ENCODE measurements around the gene ZNF407. TPM values are rescaled to one million over a fixed set of nuclear protein-coding genes. Genes with fewer than 3 reads are reported as not detected.

The ZNF407 gene
- total and polyA plus RNA-seq, 3 donors from 2014 or later, result 10.9 to 35.9 (median 30.8) TPM

GRCh38 chr18:75066936-75067335, 469.3 kb downstream of the ZNF407 start:
- TF ChIP-seq, protein P1, sequence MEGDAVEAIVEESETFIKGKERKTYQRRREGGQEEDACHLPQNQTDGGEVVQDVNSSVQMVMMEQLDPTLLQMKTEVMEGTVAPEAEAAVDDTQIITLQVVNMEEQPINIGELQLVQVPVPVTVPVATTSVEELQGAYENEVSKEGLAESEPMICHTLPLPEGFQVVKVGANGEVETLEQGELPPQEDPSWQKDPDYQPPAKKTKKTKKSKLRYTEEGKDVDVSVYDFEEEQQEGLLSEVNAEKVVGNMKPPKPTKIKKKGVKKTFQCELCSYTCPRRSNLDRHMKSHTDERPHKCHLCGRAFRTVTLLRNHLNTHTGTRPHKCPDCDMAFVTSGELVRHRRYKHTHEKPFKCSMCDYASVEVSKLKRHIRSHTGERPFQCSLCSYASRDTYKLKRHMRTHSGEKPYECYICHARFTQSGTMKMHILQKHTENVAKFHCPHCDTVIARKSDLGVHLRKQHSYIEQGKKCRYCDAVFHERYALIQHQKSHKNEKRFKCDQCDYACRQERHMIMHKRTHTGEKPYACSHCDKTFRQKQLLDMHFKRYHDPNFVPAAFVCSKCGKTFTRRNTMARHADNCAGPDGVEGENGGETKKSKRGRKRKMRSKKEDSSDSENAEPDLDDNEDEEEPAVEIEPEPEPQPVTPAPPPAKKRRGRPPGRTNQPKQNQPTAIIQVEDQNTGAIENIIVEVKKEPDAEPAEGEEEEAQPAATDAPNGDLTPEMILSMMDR (IDR thresholded peaks at IDR 0.05), result no peak
- TF ChIP-seq POLR2A (IDR thresholded peaks at IDR 0.05), result no peak
- WGBS, 2 donors, result 90 to 91% methylated on average over 11 of the region's 11 CpGs

GRCh38 chr18:75067996-75068645, 470.5 kb downstream of the ZNF407 start:
- WGBS, 2 donors, result 87 to 89% methylated on average over 17 of the region's 17 CpGs
- no peaks in the 10 kb centered on the region for H3K27me3 ChIP-seq
- no peaks in the 10 kb centered on the region for H3K4me1 ChIP-seq
- H3K4me3 ChIP-seq, result no peak overlapping the region
- no peak for DNase-seq
- intact Hi-C loops (cut with DNase I; ENCODE audit: low total_unique reads), result no loop called here
- H3K9me3 ChIP-seq, result no peaks in the 10 kb centered on the region
- no peak for TF ChIP-seq POLR2A (IDR thresholded peaks at IDR 0.05)
- TF ChIP-seq, protein P1 (IDR thresholded peaks at IDR 0.05), result no peak
- no peaks in the 10 kb centered on the region for H3K36me3 ChIP-seq (ENCODE audit: low read depth, missing control alignments)
- H3K27ac ChIP-seq, result no peak overlapping the region

More at GRCh38 chr18:75066936-75067335, 469.3 kb downstream of the ZNF407 start:
- Histone ChIP-seq H3K36me3 (ENCODE audit: low read depth, missing control alignments) (no peaks in the 10 kb centered on the region), H3K27me3 (no peaks in the 10 kb centered on the region), H3K9me3 (no peaks in the 10 kb centered on the region), H3K4me1 (no peaks in the 10 kb centered on the region), H3K27ac (no peak overlapping the region), H3K4me3 (no peak overlapping the region)
- intact Hi-C loops (cut with DNase I; ENCODE audit: low total_unique reads), result no loop called here
- no peak for DNase-seq

DNA sequence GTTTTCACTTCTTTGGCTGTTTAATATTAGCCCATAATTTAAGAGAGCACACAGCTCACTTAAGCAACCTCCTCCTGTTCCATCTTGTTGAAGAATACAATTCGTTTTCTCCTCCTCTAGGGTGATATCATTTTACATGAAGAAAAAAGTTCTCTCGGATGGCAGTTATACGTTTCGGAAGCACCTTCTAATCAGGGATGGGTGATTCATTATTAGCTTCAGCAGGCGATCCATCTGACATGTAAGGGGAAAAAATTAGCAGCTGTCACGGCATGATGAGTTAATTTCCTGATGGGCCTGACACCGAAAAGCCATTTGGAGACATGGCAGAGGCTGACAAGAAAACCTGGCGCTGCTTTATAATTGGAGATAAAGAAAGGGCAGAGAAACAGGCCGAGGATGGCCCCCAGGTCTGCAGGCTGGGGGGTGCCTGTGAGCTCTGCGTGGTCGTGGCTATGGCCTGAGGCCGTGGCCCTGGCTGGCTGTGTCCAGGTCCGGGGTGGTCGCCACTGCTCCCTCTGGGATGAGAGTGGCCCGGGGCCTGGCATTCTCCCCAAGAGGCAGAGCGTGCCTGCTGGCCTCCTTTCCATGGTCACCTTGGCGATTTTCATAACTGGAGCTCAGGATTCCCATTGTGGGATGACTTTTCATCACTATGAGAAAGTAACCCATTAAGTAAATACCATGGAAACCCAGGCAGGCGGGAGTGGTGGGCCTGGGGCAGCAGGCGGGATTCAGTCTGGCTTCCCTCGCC, 471.2 kb downstream of the ZNF407 start:
- no peak overlapping the region for H3K4me3 ChIP-seq
- H3K27me3 ChIP-seq, result no peaks in the 10 kb centered on the region
- no peaks in the 10 kb centered on the region for H3K9me3 ChIP-seq
- H3K27ac ChIP-seq, result no peak overlapping the region
- intact Hi-C loops (cut with DNase I; ENCODE audit: low total_unique reads), result no loop called here
- 88 to 91% methylated on average over 20 of the region's 20 CpGs for WGBS, 2 donors
- no peak for TF ChIP-seq POLR2A (IDR thresholded peaks at IDR 0.05)
- TF ChIP-seq, protein P1 (IDR thresholded peaks at IDR 0.05), result no peak
- H3K4me1 ChIP-seq, result no peaks in the 10 kb centered on the region
- DNase-seq, result no peak
- H3K36me3 ChIP-seq (ENCODE audit: low read depth, missing control alignments), result no peaks in the 10 kb centered on the region

DNA sequence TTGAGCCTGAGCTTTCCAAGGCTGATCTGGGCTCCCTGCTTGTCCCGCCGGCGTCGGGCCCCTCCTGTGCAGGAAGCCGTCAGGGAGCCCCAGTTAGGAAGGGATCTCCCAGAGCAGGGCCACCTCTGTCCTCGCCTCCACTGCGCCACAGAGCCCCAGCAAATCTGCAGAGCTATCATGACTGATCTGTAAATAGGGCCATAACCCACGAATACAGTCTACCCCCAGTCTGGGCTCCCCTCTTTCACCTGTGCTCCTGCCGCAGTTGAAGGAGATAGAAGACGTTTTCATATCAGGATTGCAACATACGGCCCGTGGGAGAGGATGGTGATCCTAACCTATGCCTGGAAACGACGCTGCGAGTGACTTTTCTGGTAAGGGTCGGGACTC, 472.6 kb downstream of the ZNF407 start:
- TF ChIP-seq, protein P1 (IDR thresholded peaks at IDR 0.05), result no peak
- TF ChIP-seq POLR2A (IDR thresholded peaks at IDR 0.05), result no peak
- Histone ChIP-seq H3K27ac (peak overlapping the region in 1 of 2 donors; percentile 20), H3K4me3 (no peak overlapping the region), H3K27me3 (no peaks in the 10 kb centered on the region), H3K9me3 (no peaks in the 10 kb centered on the region), H3K4me1 (no peaks in the 10 kb centered on the region), H3K36me3 (ENCODE audit: low read depth, missing control alignments) (no peaks in the 10 kb centered on the region)
- DNase-seq, result peak; percentile 4
- intact Hi-C loops (cut with DNase I; ENCODE audit: low total_unique reads), result no loop called here
- WGBS, 2 donors, result 80 to 88% methylated on average over 8 to 16 of the region's 16 CpGs

Measured in testis (tissue), 3 donors.